ENCODE measurements around the gene RANBP3L. TPM values are rescaled to one million over a fixed set of nuclear protein-coding genes. Genes with fewer than 3 reads are reported as not detected.

RANBP3L gene
- polyA plus RNA-seq, 2 of the 4 experiments (the other 2 are of a cell fraction), result not detected

DNA sequence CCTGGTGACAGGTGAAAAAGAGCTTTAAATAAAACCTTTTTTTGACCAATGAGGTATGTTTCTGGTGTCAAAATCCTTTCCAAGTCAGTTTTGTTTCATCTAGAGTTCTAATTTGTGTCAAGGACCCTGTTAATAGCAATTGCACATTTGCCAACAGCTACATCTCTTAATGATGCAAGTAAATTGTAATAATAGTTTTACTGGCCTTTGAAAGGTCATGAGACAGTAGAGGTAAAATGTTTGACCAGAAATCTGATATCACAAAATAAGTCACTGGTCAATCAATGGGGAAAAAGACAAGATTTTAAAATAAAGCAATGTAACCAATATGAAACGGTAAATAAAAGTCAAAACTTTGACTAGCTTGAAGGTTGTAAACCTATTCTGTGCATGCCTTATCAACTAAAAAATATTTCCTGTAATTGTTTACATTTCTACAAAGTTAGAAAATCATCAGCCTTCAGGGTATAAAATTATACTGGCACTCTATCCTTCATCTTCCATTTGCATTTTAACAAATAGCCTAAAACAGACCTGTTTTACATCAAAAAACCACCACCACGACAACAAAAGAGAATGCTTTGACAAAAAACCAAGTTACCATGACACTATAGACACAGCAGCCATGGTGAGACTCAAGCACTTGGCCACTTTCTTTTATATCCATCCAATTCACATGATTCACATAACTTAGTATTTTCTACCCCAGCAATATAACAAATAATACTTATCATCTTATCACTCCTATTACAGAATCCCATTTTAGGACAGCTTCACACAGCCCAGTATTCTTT, 63.0 kb downstream of the RANBP3L start:
- POLR2A ChIA-PET, result interaction anchor here (1.1 kb wide), 1 partner anchor 10 kb away, joined by 3 read pairs; no protein-coding TSS in a partner anchor
- CTCF ChIA-PET, result interaction anchor here (1.0 kb wide), 1 partner anchor 39 kb away, joined by 3 read pairs; no protein-coding TSS in a partner anchor
- H3K4me2 ChIP-seq, result no peak overlapping the region; the same call in 2 of the 3 replicates
- no peaks in the 10 kb centered on the region for H3K9me3 ChIP-seq
- WGBS (ENCODE audit: missing lambda C conversion rate), result 88% methylated on average over 2 of the region's 2 CpGs
- no peak overlapping the region for H3K4me3 ChIP-seq
- no peak for TF ChIP-seq HEYL (CRISPR knock-in tag; IDR thresholded peaks at IDR 0.05)
- no peak for TF ChIP-seq EHMT2 (IDR thresholded peaks at IDR 0.05; ENCODE audit: low read depth)
- TF ChIP-seq ESRRA (IDR thresholded peaks at IDR 0.05; ENCODE audit: borderline replicate concordance, low read length), result no peak
- TF ChIP-seq, protein P1, sequence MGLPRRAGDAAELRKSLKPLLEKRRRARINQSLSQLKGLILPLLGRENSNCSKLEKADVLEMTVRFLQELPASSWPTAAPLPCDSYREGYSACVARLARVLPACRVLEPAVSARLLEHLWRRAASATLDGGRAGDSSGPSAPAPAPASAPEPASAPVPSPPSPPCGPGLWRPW (IDR thresholded peaks at IDR 0.05), result no peak
- no peak for TF ChIP-seq POLR2A (IDR thresholded peaks at IDR 0.05; ENCODE audit: low read length)
- TF ChIP-seq CEBPB (IDR thresholded peaks at IDR 0.05), result no peak
- no peak for TF ChIP-seq HOXB13 (CRISPR knock-in tag; IDR thresholded peaks at IDR 0.05; ENCODE audit: low read depth)
- TF ChIP-seq ZC3H11A (IDR thresholded peaks at IDR 0.05), result no peak
- TF ChIP-seq ZNF302 (CRISPR knock-in tag; IDR thresholded peaks at IDR 0.05), result no peak
- TF ChIP-seq, protein P2, sequence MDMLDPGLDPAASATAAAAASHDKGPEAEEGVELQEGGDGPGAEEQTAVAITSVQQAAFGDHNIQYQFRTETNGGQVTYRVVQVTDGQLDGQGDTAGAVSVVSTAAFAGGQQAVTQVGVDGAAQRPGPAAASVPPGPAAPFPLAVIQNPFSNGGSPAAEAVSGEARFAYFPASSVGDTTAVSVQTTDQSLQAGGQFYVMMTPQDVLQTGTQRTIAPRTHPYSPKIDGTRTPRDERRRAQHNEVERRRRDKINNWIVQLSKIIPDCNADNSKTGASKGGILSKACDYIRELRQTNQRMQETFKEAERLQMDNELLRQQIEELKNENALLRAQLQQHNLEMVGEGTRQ (IDR thresholded peaks at IDR 0.05), result no peak
- no peak for TF ChIP-seq NR3C1 (IDR thresholded peaks at IDR 0.05)
- no peak for TF ChIP-seq NPAS2 (CRISPR knock-in tag; IDR thresholded peaks at IDR 0.05; ENCODE audit: borderline replicate concordance)
- peaks cover 24% of the 10 kb centered on the region; the same call in 2 of the 3 replicates for H3K4me1 ChIP-seq
- no peak overlapping the region for H3K27ac ChIP-seq
- no peak for FAIRE-seq
- no peak for DNase-seq (ENCODE audit: low read depth in 1 of 2, low spot score in 1 of 2)
- no peak for ATAC-seq

- Histone ChIP-seq H3K4me1 (peaks cover 21% of the 10 kb centered on the region; the same call in 2 of the 3 replicates), H3K9me3 (no peaks in the 10 kb centered on the region), H3K4me3 (no peak overlapping the region), H3K4me2 (no peak overlapping the region), H3K27ac (no peak overlapping the region)
- CTCF ChIA-PET, result interaction anchor here (1.2 kb wide), 1 partner anchor 68 kb away, joined by 3 read pairs; no protein-coding TSS in a partner anchor
- ATAC-seq (no peak), DNase-seq (ENCODE audit: low read depth in 1 of 2, low spot score in 1 of 2) (no peak), FAIRE-seq (no peak)
- TF ChIP-seq CBX2 (IDR thresholded peaks at IDR 0.05; ENCODE audit: borderline replicate concordance, low read depth), result no peak
- TF ChIP-seq RARB (CRISPR knock-in tag; IDR thresholded peaks at IDR 0.05), result no peak
- TF ChIP-seq SREBF2 (IDR thresholded peaks at IDR 0.05), result no peak
- no peak for TF ChIP-seq ZSCAN20 (CRISPR knock-in tag; IDR thresholded peaks at IDR 0.05)
- TF ChIP-seq EP300 (IDR thresholded peaks at IDR 0.05), result no peak
- no peak for TF ChIP-seq CBX8 (IDR thresholded peaks at IDR 0.05)
- TF ChIP-seq ZC3H11A (IDR thresholded peaks at IDR 0.05), result no peak
- WGBS (ENCODE audit: missing lambda C conversion rate), result 89% methylated on average over 2 of the region's 2 CpGs
- POLR2A ChIA-PET, result interaction anchor here (1.1 kb wide), 1 partner anchor 9 kb away, joined by 3 read pairs; no protein-coding TSS in a partner anchor
Measured at GRCh38 chr5:36237751-36238150, 64.0 kb downstream of the RANBP3L start.

DNA sequence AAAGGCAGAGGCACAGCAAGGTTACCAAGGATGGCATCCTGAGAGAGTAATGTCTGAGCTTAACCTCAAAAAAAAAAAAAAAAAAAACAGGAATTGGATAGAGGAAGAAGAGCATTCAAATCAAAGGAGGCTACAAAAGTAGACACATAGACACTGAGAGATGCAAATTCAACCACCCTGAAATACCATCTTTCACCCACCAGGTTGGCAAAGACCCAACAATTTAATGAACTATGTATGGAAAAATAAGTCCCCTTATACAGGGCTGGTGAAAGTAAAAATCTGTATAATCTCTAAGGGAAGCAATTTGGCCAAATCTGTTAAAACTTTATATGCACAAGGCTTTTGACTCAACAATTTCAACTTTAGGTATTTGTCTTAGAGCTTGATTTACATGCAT, 64.9 kb downstream of the RANBP3L start:
- ChIA-PET POLR2A (interaction anchor here (0.6 kb wide), 1 partner anchor 269 kb away, joined by 3 read pairs; no protein-coding TSS in a partner anchor), CTCF (interaction anchor here (1.2 kb wide), 1 partner anchor 69 kb away, joined by 3 read pairs; no protein-coding TSS in a partner anchor)
- FAIRE-seq, result no peak
- no peak for ATAC-seq
- no peak for DNase-seq (ENCODE audit: low read depth in 1 of 2, low spot score in 1 of 2)
- Histone ChIP-seq H3K4me2 (no peak overlapping the region), H3K4me3 (no peak overlapping the region), H3K27ac (no peak overlapping the region), H3K4me1 (peaks cover 19% of the 10 kb centered on the region; the same call in 2 of the 3 replicates), H3K9me3 (no peaks in the 10 kb centered on the region)
- TF ChIP-seq NFE2L2 (conservative IDR thresholded peaks at IDR 0.05; ENCODE audit: low read length), result no peak
- TF ChIP-seq PBX3 (IDR thresholded peaks at IDR 0.05), result no peak
- TF ChIP-seq FOXS1 (CRISPR knock-in tag; IDR thresholded peaks at IDR 0.05), result no peak
- no peak for TF ChIP-seq KDM1A (IDR thresholded peaks at IDR 0.05; ENCODE audit: low read depth)
- TF ChIP-seq ZNF302 (CRISPR knock-in tag; IDR thresholded peaks at IDR 0.05), result no peak

Measured in A549 (cell line).